PC-3 (cell line): ENCODE measurements around the gene HEPN1.

Experiments
- EZH2 ChIP-seq: fragments of 300-600 bp; sonication (generic); IDR thresholded peaks from one replicate; pipeline ENCODE4 v1.6.1; 2017; ENCODE audit warnings: antibody characterized with exemption, mild to moderate bottlenecking, low read length; ENCODE audit not compliant: unreplicated experiment
- EZH2phosphoT487 ChIP-seq: fragments of 300-600 bp; sonication (generic); IDR thresholded peaks from 2 replicates; pipeline ENCODE4 v1.6.1; 2018; ENCODE audit warnings: mild to moderate bottlenecking, antibody characterized with exemption, low read length, borderline replicate concordance
- TF ChIP-seq, protein P1 (sequence below): fragments of 300-600 bp; sonication (generic); conservative IDR thresholded peaks from 2 replicates; pipeline ENCODE4 v1.5.1; 2017; ENCODE audit warnings: antibody characterized with exemption, low read depth, mild to moderate bottlenecking, low read length

DNA sequence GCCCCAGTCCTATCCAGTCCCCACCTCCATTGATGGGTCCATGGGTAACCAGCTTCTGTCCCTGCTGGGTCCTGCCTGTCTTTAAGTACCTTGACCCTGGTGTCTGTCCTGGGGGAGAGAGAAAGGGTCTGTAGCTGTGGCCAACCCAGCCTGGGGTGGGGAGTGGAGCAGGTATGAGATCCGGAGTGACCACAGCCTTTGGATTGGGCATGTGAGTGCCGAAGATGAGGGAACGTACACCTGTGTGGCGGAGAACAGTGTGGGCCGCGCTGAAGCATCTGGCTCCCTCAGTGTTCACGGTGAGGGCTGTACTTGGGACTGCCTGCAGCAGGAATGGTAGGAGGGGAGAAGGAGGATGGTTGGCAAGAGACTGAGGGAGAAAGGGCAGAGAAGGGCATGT is 48.6 kb upstream of the HEPN1 start:
- TF ChIP-seq, protein P1, sequence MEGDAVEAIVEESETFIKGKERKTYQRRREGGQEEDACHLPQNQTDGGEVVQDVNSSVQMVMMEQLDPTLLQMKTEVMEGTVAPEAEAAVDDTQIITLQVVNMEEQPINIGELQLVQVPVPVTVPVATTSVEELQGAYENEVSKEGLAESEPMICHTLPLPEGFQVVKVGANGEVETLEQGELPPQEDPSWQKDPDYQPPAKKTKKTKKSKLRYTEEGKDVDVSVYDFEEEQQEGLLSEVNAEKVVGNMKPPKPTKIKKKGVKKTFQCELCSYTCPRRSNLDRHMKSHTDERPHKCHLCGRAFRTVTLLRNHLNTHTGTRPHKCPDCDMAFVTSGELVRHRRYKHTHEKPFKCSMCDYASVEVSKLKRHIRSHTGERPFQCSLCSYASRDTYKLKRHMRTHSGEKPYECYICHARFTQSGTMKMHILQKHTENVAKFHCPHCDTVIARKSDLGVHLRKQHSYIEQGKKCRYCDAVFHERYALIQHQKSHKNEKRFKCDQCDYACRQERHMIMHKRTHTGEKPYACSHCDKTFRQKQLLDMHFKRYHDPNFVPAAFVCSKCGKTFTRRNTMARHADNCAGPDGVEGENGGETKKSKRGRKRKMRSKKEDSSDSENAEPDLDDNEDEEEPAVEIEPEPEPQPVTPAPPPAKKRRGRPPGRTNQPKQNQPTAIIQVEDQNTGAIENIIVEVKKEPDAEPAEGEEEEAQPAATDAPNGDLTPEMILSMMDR = no peak
- no peak for TF ChIP-seq EZH2
- no peak for TF ChIP-seq EZH2phosphoT487
